T-cell (primary cell): ENCODE results near the gene DMRTC2. TPM values are rescaled to one million over a fixed set of nuclear protein-coding genes. Genes with fewer than 3 reads are reported as not detected.
A peak's percentile ranks its signal among the peaks of the same experiment; 100 is the strongest.

Experiments used
- ATAC-seq, 4 experiments: fragments of 200-7000 bp in 3 of 4; fragments of 150-1000 bp in 1 of 4; cut with Tn5 transposase; replicated peaks in 1 of 4; 1 replicate in 3 of 4; 2 replicates in 1 of 4; pipeline ENCODE4 v1.10.0; 2021; ENCODE audit warnings: moderate library complexity in 3 of 4, mild to moderate bottlenecking in 2 of 4, moderate number of reproducible peaks in 1 of 4
- CTCF ChIA-PET, 2 donors: fragments of 300-600 bp; sonication (Branson Sonifier 250); formaldehyde crosslinking; loops; one replicate each; lab custom pipeline; 2022; ENCODE audit warnings: antibody characterized with exemption in 2 of 2; lab: Charles Lee
- POLR2A ChIA-PET, 2 donors: fragments of 300-600 bp; sonication (Branson Sonifier 250); formaldehyde crosslinking; loops; one replicate each; lab custom pipeline; 2022; ENCODE audit warnings: antibody characterized with exemption in 2 of 2; lab: Charles Lee
- DNase-seq, 35 experiments: peaks; one replicate each; pipeline versions ENCODE4 v3.0.0 to v3.0.0-alpha.2; 2013 to 2023
- H3K27ac ChIP-seq: one replicate; pipeline ENCODE4 v1.5.1; 2013; ENCODE audit warnings: low read length
- H3K27me3 ChIP-seq, 2 experiments: replicated peaks in 1 of 2; 1 replicate in 1 of 2; 2 replicates in 1 of 2; pipeline versions ENCODE4 v1.6.1 to v1.7.0; 2013; ENCODE audit warnings: low read length in 1 of 2, mixed read lengths in 1 of 2; ENCODE audit not compliant: control insufficient read depth in 2 of 2, insufficient read depth in 2 of 2; ENCODE audit errors: extremely low read depth in 1 of 2
- H3K36me3 ChIP-seq, 2 donors: 1 replicate in 1 of 2; 2 replicates in 1 of 2; pipeline versions ENCODE4 v1.6.1 to v1.7.0; 2013; ENCODE audit warnings: low read length in 1 of 2; ENCODE audit not compliant: control insufficient read depth in 2 of 2, insufficient read depth in 1 of 2; ENCODE audit errors: extremely low read depth in 1 of 2
- H3K4me1 ChIP-seq, 2 experiments: 1 replicate in 1 of 2; 2 replicates in 1 of 2; pipeline versions ENCODE4 v1.6.1 to v1.7.0; 2013; ENCODE audit warnings: low read length in 2 of 2, mixed read lengths in 1 of 2; ENCODE audit not compliant: insufficient read depth in 2 of 2, control insufficient read depth in 1 of 2; ENCODE audit errors: extremely low read depth in 1 of 2
- H3K4me3 ChIP-seq, 2 donors: 1 replicate in 1 of 2; 2 replicates in 1 of 2; pipeline versions ENCODE4 v1.5.1 to v1.7.0; 2013; ENCODE audit warnings: mild to moderate bottlenecking in 2 of 2, low read length in 1 of 2, moderate library complexity in 1 of 2; ENCODE audit not compliant: control insufficient read depth in 1 of 2; ENCODE audit errors: extremely low read depth in 1 of 2
- H3K9me3 ChIP-seq: 2 replicates; pipeline ENCODE4 v1.7.0; 2013
- H3K27ac Mint-ChIP-seq, 2 donors: one replicate each; pipeline ENCODE4 v1.8.0; 2020 to 2021; ENCODE audit warnings: mild to moderate bottlenecking in 2 of 2, mixed read lengths in 2 of 2
- H3K27me3 Mint-ChIP-seq, 2 donors: one replicate each; pipeline ENCODE4 v1.8.0; 2021 to 2022; ENCODE audit warnings: mixed read lengths in 2 of 2
- H3K36me3 Mint-ChIP-seq: one replicate; pipeline ENCODE4 v1.8.0; 2021; ENCODE audit warnings: mixed read lengths
- H3K4me1 Mint-ChIP-seq, 3 donors: one replicate each; pipeline ENCODE4 v1.8.0; 2020 to 2022; ENCODE audit warnings: mixed read lengths in 3 of 3, mild to moderate bottlenecking in 1 of 3
- H3K4me3 Mint-ChIP-seq, 3 donors: one replicate each; pipeline ENCODE4 v1.8.0; 2020 to 2022; ENCODE audit warnings: mild to moderate bottlenecking in 3 of 3, mixed read lengths in 3 of 3, moderate library complexity in 3 of 3
- H3K9me3 Mint-ChIP-seq, 3 donors: one replicate each; pipeline ENCODE4 v1.8.0; 2020 to 2022; ENCODE audit warnings: mixed read lengths in 3 of 3
- WGBS: methylation state at CpG from one replicate; pipeline ENCODE4 v1.1.5; 2013; ENCODE audit warnings: missing lambda C conversion rate; ENCODE audit not compliant: insufficient coverage; 5-methylcytosine and 5-hydroxymethylcytosine counted together
- total RNA-seq, 35 experiments: library from RNA in 6 of 35; stranded (reverse) in 6 of 35; fragments of 120-200 nt in 1 of 35; gene quantifications; one replicate each; pipeline versions ENCODE4 v1.2.1 to v1.2.4 and lab custom pipeline; 2013 to 2026

The DMRTC2 gene
- total RNA-seq, 5 donors from 2014 or later (not counting 1 experiment from before 2014, with no cell fraction given) = not detected

- Histone ChIP-seq H3K27me3 (no peaks in the 10 kb centered on the region), H3K9me3 (no peaks in the 10 kb centered on the region), H3K27ac (peak overlapping the region; percentile 22), H3K36me3 (peaks cover 18 to 66% of the 10 kb centered on the region in 2 donors), H3K4me1 (peaks cover 36 to 86% of the 10 kb centered on the region in 2 experiments), H3K4me3 (no peak overlapping the region)
- H3K4me1 Mint-ChIP-seq = peaks cover 60 to 72% (median 68%) of the 10 kb centered on the region in 3 donors
- no peak for ATAC-seq
- no peaks in the 10 kb centered on the region for H3K27me3 Mint-ChIP-seq
- no peaks in the 10 kb centered on the region for H3K9me3 Mint-ChIP-seq
- CTCF ChIA-PET = interaction anchor here (0.6 to 1.1 kb wide), 2 partner anchors 11 to 323 kb away, joined by 3 read pairs; no protein-coding TSS in a partner anchor
- peak overlapping the region in 2 of 3 donors; percentile 45 to 80 for H3K4me3 Mint-ChIP-seq
- POLR2A ChIA-PET = no interaction called here
- 86% methylated on average over 4 of the region's 5 CpGs for WGBS
- H3K36me3 Mint-ChIP-seq = peaks cover 52% of the 10 kb centered on the region
- peak overlapping the region; percentile 77 to 78 for H3K27ac Mint-ChIP-seq
- no peak for DNase-seq
Measured at GRCh38 chr19:41864374-41864773, 19.5 kb downstream of the DMRTC2 start.

GRCh38 chr19:41866284-41866683 is 21.4 kb downstream of the DMRTC2 start:
- WGBS = 86% methylated on average over 2 of the region's 3 CpGs

GRCh38 chr19:41868120-41868988 is 23.5 kb downstream of the DMRTC2 start:
- no peak overlapping the region for H3K4me3 ChIP-seq
- no peak for DNase-seq

More at GRCh38 chr19:41866284-41866683, 21.4 kb downstream of the DMRTC2 start:
- ATAC-seq = no peak
- peak overlapping the region; percentile 36 for H3K27ac ChIP-seq
- no peaks in the 10 kb centered on the region for H3K27me3 ChIP-seq
- no peaks in the 10 kb centered on the region for H3K9me3 ChIP-seq
- peaks cover 65 to 83% (median 75%) of the 10 kb centered on the region in 3 donors for H3K4me1 Mint-ChIP-seq
- H3K36me3 ChIP-seq = peaks cover 27 to 72% of the 10 kb centered on the region in 2 donors
- peaks cover 46 to 96% of the 10 kb centered on the region in 2 experiments for H3K4me1 ChIP-seq
- H3K9me3 Mint-ChIP-seq = no peaks in the 10 kb centered on the region
- no peak for DNase-seq
- peak overlapping the region; percentile 55 to 71 for H3K27ac Mint-ChIP-seq
- no peak overlapping the region for H3K4me3 ChIP-seq
- H3K36me3 Mint-ChIP-seq = peaks cover 54% of the 10 kb centered on the region
- H3K4me3 Mint-ChIP-seq = no peak overlapping the region
- H3K27me3 Mint-ChIP-seq = no peaks in the 10 kb centered on the region
- ChIA-PET CTCF (interaction anchor here in 1 of 2 donors (0.6 kb wide), 2 partner anchors 30 to 1213 kb away, joined by 3 read pairs; no protein-coding TSS in a partner anchor), POLR2A (no interaction called here)

GRCh38 chr19:41868989-41869300 is 24.1 kb downstream of the DMRTC2 start:
- Mint-ChIP-seq H3K27ac (peak overlapping the region; percentile 88 to 92), H3K4me3 (no peak overlapping the region), H3K27me3 (no peaks in the 10 kb centered on the region), H3K36me3 (peaks cover 36% of the 10 kb centered on the region), H3K4me1 (peaks cover 62 to 84% (median 75%) of the 10 kb centered on the region in 3 donors), H3K9me3 (no peaks in the 10 kb centered on the region)
- Histone ChIP-seq H3K36me3 (peaks cover 27 to 46% of the 10 kb centered on the region in 2 donors), H3K4me1 (peaks cover 56 to 96% of the 10 kb centered on the region in 2 experiments), H3K4me3 (no peak overlapping the region), H3K27me3 (no peaks in the 10 kb centered on the region), H3K27ac (peak overlapping the region; percentile 81), H3K9me3 (no peaks in the 10 kb centered on the region)
- POLR2A ChIA-PET = interaction anchor here in 1 of 2 donors (0.7 kb wide), 1 partner anchor 340 kb away, joined by 6 read pairs; no protein-coding TSS in a partner anchor
- DNase-seq = no peak
- CTCF ChIA-PET = interaction anchor here in 1 of 2 donors (1.1 kb wide), 1 partner anchor 84 kb away, joined by 3 read pairs; no protein-coding TSS in a partner anchor
- no peak for ATAC-seq
- 100% methylated on average over 2 of the region's 12 CpGs for WGBS

More at GRCh38 chr19:41868120-41868988, 23.5 kb downstream of the DMRTC2 start:
- Histone ChIP-seq H3K36me3 (peaks cover 27 to 52% of the 10 kb centered on the region in 2 donors), H3K4me1 (peaks cover 50 to 96% of the 10 kb centered on the region in 2 experiments), H3K27ac (peak overlapping the region; percentile 81), H3K9me3 (no peaks in the 10 kb centered on the region), H3K27me3 (no peaks in the 10 kb centered on the region)
- Mint-ChIP-seq H3K36me3 (peaks cover 40% of the 10 kb centered on the region), H3K4me3 (peak overlapping the region in 1 of 3 donors; percentile 20), H3K27me3 (no peaks in the 10 kb centered on the region), H3K27ac (peak overlapping the region; percentile 88 to 92), H3K9me3 (no peaks in the 10 kb centered on the region), H3K4me1 (peaks cover 65 to 82% (median 75%) of the 10 kb centered on the region in 3 donors)
- ATAC-seq = no peak
- CTCF ChIA-PET = interaction anchor here in 1 of 2 donors (1.1 kb wide), 1 partner anchor 84 kb away, joined by 3 read pairs; no protein-coding TSS in a partner anchor
- POLR2A ChIA-PET = interaction anchor here (0.6 to 0.7 kb wide), 3 partner anchors 11 to 340 kb away, joined by 3 to 8 read pairs (median 6); no protein-coding TSS in a partner anchor
- WGBS = 79% methylated on average over 8 of the region's 10 CpGs

- peaks cover 27 to 41% of the 10 kb centered on the region in 2 donors for H3K36me3 ChIP-seq
- no peaks in the 10 kb centered on the region for H3K9me3 Mint-ChIP-seq
- no peaks in the 10 kb centered on the region for H3K27me3 Mint-ChIP-seq
- peaks cover 31% of the 10 kb centered on the region for H3K36me3 Mint-ChIP-seq
- no peak for ATAC-seq
- H3K4me3 Mint-ChIP-seq = peak overlapping the region in 1 of 3 donors; percentile 17
- no peaks in the 10 kb centered on the region for H3K9me3 ChIP-seq
- CTCF ChIA-PET = no interaction called here
- H3K4me1 Mint-ChIP-seq = peaks cover 60 to 84% (median 73%) of the 10 kb centered on the region in 3 donors
- no peak overlapping the region for H3K4me3 ChIP-seq
- DNase-seq = no peak
- peak overlapping the region; percentile 81 for H3K27ac ChIP-seq
- peaks cover 58 to 96% of the 10 kb centered on the region in 2 experiments for H3K4me1 ChIP-seq
- peak overlapping the region; percentile 89 for H3K27ac Mint-ChIP-seq
- POLR2A ChIA-PET = no interaction called here
- no peaks in the 10 kb centered on the region for H3K27me3 ChIP-seq
- WGBS = 88% methylated on average over 8 of the region's 13 CpGs
Measured at GRCh38 chr19:41869374-41869955, 24.6 kb downstream of the DMRTC2 start.
